HG03565 (cell line): ENCODE data around the gene COL23A1.
"Not testable (repeated sequence)": the region's sequence is repeated elsewhere in the genome, so short reads cannot be mapped to it uniquely, and the experiment has no call there.

Experiments used
- ATAC-seq: cut with Tn5 transposase; IDR thresholded peaks from one replicate; pipeline ENCODE4 v1.9.1; 2021; ENCODE audit warnings: mild to moderate bottlenecking, moderate library complexity; ENCODE audit not compliant: unreplicated experiment

COL23A1 gene

GRCh38 chr5:178250263-178250662 is 339.9 kb downstream of the COL23A1 start:
- no peak for ATAC-seq

- no peak for ATAC-seq
These were observed 340.8 kb downstream of the COL23A1 start for GRCh38 chr5:178249191-178249989.

GRCh38 chr5:178248750-178249149 is 341.4 kb downstream of the COL23A1 start:
- ATAC-seq: no peak

- no peak for ATAC-seq
These were observed 342.4 kb downstream of the COL23A1 start for GRCh38 chr5:178247481-178248456.

- ATAC-seq: no peak
These were observed 343.4 kb downstream of the COL23A1 start for GRCh38 chr5:178246624-178247279.

GRCh38 chr5:178245389-178245788 is 344.8 kb downstream of the COL23A1 start:
- no peak for ATAC-seq

GRCh38 chr5:178244576-178244975 is 345.6 kb downstream of the COL23A1 start:
- ATAC-seq: no peak

- ATAC-seq: no peak
These were observed 347.8 kb downstream of the COL23A1 start for GRCh38 chr5:178242416-178242815.

GRCh38 chr5:178241688-178242231 is 348.4 kb downstream of the COL23A1 start:
- no peak for ATAC-seq

GRCh38 chr5:178241231-178241663 is 348.9 kb downstream of the COL23A1 start:
- ATAC-seq: no peak

- ATAC-seq: no peak
These were observed 349.4 kb downstream of the COL23A1 start for GRCh38 chr5:178240766-178241165.

GRCh38 chr5:178240341-178240741 is 349.9 kb downstream of the COL23A1 start:
- no peak for ATAC-seq

- not testable (repeated sequence) for ATAC-seq
These were observed 350.4 kb downstream of the COL23A1 start for GRCh38 chr5:178239626-178240301.

- no peak for ATAC-seq
These were observed 351.2 kb downstream of the COL23A1 start for GRCh38 chr5:178238711-178239592.

GRCh38 chr5:178238313-178238635 is 351.9 kb downstream of the COL23A1 start:
- ATAC-seq: no peak

- no peak for ATAC-seq
These were observed 352.5 kb downstream of the COL23A1 start for GRCh38 chr5:178237431-178238312.

GRCh38 chr5:178236679-178237078 is 353.5 kb downstream of the COL23A1 start:
- no peak for ATAC-seq

- no peak for ATAC-seq
These were observed 354.1 kb downstream of the COL23A1 start for GRCh38 chr5:178236126-178236525.
